ENCODE measurements around the gene UBAP2L. TPM values are rescaled to one million over a fixed set of nuclear protein-coding genes. Genes with fewer than 3 reads are reported as not detected.

Gene UBAP2L
- total and polyA plus RNA-seq, 9 of the 15 experiments (the other 6 are each of a cell fraction or from before 2014, with no cell fraction given) = 75.0 to 245 (median 119) TPM

GRCh38 chr1:154220071-154220969 lies at the start of gene UBAP2L (continued):
- TF ChIP-seq ELK3 (CRISPR knock-in tag; IDR thresholded peaks at IDR 0.05) (no peak), PHF21A (IDR thresholded peaks at IDR 0.05; ENCODE audit: borderline replicate concordance, low read depth) (no peak), ELF4 (CRISPR knock-in tag; IDR thresholded peaks at IDR 0.05) (peak; percentile 90), IRF1 (CRISPR knock-in tag; IDR thresholded peaks at IDR 0.05; ENCODE audit: borderline replicate concordance) (no peak), ZBTB49 (CRISPR knock-in tag; IDR thresholded peaks at IDR 0.05; ENCODE audit: borderline replicate concordance) (peak; percentile 20; the same call in 1 of the 2 replicates), ZFP36 (IDR thresholded peaks at IDR 0.05; ENCODE audit: low read depth, low read length, partially characterized antibody) (no peak), MYNN (IDR thresholded peaks at IDR 0.05) (no peak), MYNN (CRISPR knock-in tag; IDR thresholded peaks at IDR 0.05) (no peak), TBL1XR1 (IDR thresholded peaks at IDR 0.05; ENCODE audit: low read length in 2 of 2) (peak in 1 of 2 experiments; percentile 37; a peak in 1 of 4 replicates), MLLT1 (IDR thresholded peaks at IDR 0.05) (peak in 1 of 2 experiments; percentile 99), MECOM (CRISPR knock-in tag; IDR thresholded peaks at IDR 0.05) (no peak), RBM34 (IDR thresholded peaks at IDR 0.05; ENCODE audit: borderline replicate concordance, insufficient read depth, low read length) (no peak), NKRF (IDR thresholded peaks at IDR 0.05; ENCODE audit: borderline replicate concordance) (peak; percentile 86; the same call in 1 of the 2 replicates), RBM25 (IDR thresholded peaks at IDR 0.05; ENCODE audit: low read depth, low read length, severe bottlenecking) (no peak), ETV5 (CRISPR knock-in tag; IDR thresholded peaks at IDR 0.05; ENCODE audit: low read depth) (peak; percentile 80)
- TF ChIP-seq, protein P1, sequence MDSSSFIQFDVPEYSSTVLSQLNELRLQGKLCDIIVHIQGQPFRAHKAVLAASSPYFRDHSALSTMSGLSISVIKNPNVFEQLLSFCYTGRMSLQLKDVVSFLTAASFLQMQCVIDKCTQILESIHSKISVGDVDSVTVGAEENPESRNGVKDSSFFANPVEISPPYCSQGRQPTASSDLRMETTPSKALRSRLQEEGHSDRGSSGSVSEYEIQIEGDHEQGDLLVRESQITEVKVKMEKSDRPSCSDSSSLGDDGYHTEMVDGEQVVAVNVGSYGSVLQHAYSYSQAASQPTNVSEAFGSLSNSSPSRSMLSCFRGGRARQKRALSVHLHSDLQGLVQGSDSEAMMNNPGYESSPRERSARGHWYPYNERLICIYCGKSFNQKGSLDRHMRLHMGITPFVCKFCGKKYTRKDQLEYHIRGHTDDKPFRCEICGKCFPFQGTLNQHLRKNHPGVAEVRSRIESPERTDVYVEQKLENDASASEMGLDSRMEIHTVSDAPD (CRISPR knock-in tag; IDR thresholded peaks at IDR 0.05) = no peak
